Mesendoderm (in vitro differentiated cells): ENCODE results near the gene KIF16B.
"Not testable (repeated sequence)": the region's sequence is repeated elsewhere in the genome, so short reads cannot be mapped to it uniquely, and the experiment has no call there.

Experiments
- DNase-seq: peaks from one replicate; pipeline ENCODE4 v3.0.0; 2013
- H2AK5ac ChIP-seq: 2 replicates; pipeline ENCODE4 v1.6.1; 2013; ENCODE audit warnings: low read length, inconsistent platforms
- H2BK120ac ChIP-seq: 2 replicates; pipeline ENCODE4 v1.6.1; 2013; ENCODE audit warnings: low read depth, mild to moderate bottlenecking, low read length, moderate library complexity, mixed read lengths
- H2BK15ac ChIP-seq: replicated peaks from 2 replicates; pipeline ENCODE4 v1.6.1; 2013; ENCODE audit warnings: low read depth, mild to moderate bottlenecking, moderate library complexity
- H2BK5ac ChIP-seq: 2 replicates; pipeline ENCODE4 v1.6.1; 2013; ENCODE audit warnings: low read length, inconsistent platforms
- H3K18ac ChIP-seq: 2 replicates; pipeline ENCODE4 v1.6.1; 2013; ENCODE audit warnings: mild to moderate bottlenecking, low read length, mixed read lengths
- H3K23ac ChIP-seq: one replicate; pipeline ENCODE4 v1.6.1; 2013; ENCODE audit warnings: low read length
- H3K27ac ChIP-seq: 2 replicates; pipeline ENCODE4 v1.5.1; 2013; ENCODE audit warnings: low read depth, mild to moderate bottlenecking, inconsistent platforms, low read length, moderate library complexity
- H3K27me3 ChIP-seq: 2 replicates; pipeline ENCODE4 v1.6.1; 2013; ENCODE audit warnings: low read length, control low read depth, mild to moderate bottlenecking, inconsistent platforms; ENCODE audit not compliant: insufficient read depth, poor library complexity
- H3K36me3 ChIP-seq: 2 replicates; pipeline ENCODE4 v1.6.1; 2013; ENCODE audit warnings: low read length, inconsistent platforms; ENCODE audit not compliant: control insufficient read depth, insufficient read depth
- H3K4ac ChIP-seq: one replicate; pipeline ENCODE4 v1.6.1; 2013; ENCODE audit warnings: low read depth, mild to moderate bottlenecking, low read length, moderate library complexity
- H3K4me1 ChIP-seq: 2 replicates; pipeline ENCODE4 v1.6.1; 2013; ENCODE audit warnings: low read depth, low read length, inconsistent platforms; ENCODE audit not compliant: control insufficient read depth
- H3K4me2 ChIP-seq: 2 replicates; pipeline ENCODE4 v1.6.1; 2013; ENCODE audit warnings: low read length
- H3K4me3 ChIP-seq: 2 replicates; pipeline ENCODE4 v1.5.1; 2013; ENCODE audit warnings: mild to moderate bottlenecking, low read length
- H3K56ac ChIP-seq: one replicate; pipeline ENCODE4 v1.6.1; 2013; ENCODE audit warnings: low read length
- H3K79me1 ChIP-seq: 2 replicates; pipeline ENCODE4 v1.6.1; 2013; ENCODE audit warnings: low read length, inconsistent platforms
- H3K79me2 ChIP-seq: 2 replicates; pipeline ENCODE4 v1.6.1; 2013; ENCODE audit warnings: mild to moderate bottlenecking, low read length; ENCODE audit not compliant: control insufficient read depth, insufficient read depth
- H3K9ac ChIP-seq: 2 replicates; pipeline ENCODE4 v1.6.1; 2013; ENCODE audit warnings: low read length, inconsistent platforms
- H4K5ac ChIP-seq: one replicate; pipeline ENCODE4 v1.6.1; 2013; ENCODE audit warnings: low read length
- H4K8ac ChIP-seq: one replicate; pipeline ENCODE4 v1.6.1; 2013; ENCODE audit warnings: low read depth, mild to moderate bottlenecking, control low read depth, low read length, moderate library complexity
- WGBS: extraction: QIAGEN DNeasy Blood & Tissue Kit; methylation state at CpG from one replicate; pipeline ENCODE4 v1.1.7; 2013; ENCODE audit warnings: low lambda C conversion rate, missing lambda C conversion rate; ENCODE audit not compliant: insufficient coverage; ENCODE audit errors: extremely low coverage; 5-methylcytosine and 5-hydroxymethylcytosine counted together

The KIF16B gene

DNA sequence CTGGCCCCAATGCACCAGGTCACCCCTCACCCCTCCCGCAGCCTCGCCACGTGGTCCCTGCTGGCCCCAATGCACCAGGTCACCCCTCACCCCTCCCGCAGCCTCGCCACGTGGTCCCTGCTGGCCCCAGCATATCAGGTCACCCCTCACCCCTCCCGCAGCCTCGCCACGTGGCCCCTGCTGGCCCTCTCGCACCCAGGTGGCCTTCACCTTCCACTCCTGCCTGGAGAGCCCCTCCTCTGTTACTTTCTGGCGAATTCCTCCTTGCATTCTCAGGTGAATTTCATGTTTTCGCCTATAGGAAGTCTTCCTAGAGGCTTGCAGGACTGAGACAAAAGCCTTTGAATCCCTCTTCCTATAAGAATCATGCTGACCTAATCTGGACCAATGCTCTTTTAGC is 313.1 kb downstream of the KIF16B start:
- H3K4me2 ChIP-seq, H3K23ac ChIP-seq: not testable (repeated sequence)
- WGBS = no CpG with 5 or more reads among the region's 12 CpGs

DNA sequence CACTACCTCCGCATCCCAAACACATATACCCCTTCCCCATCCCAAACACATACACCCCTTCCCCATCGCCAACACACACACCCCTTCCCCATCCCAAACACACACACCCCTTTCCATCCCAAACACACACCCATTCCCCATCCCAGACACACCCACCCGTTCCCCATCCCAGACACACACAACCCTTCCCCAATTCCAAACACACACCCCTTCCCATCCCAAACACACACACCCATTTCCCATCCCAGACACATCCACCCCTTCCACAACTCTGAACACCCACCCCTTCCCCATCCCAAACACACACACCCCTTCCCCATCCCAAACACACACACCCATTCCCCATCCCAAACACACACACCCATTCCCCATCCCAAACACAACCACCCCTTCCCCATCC is 314.5 kb downstream of the KIF16B start:
- no peak overlapping the region for H3K4me3 ChIP-seq
- H2BK15ac ChIP-seq = no peak overlapping the region
- H4K5ac ChIP-seq = no peak overlapping the region
- H2AK5ac ChIP-seq = no peak overlapping the region
- no peak overlapping the region for H3K27ac ChIP-seq
- H3K18ac ChIP-seq = no peak overlapping the region
- no peak overlapping the region for H3K4ac ChIP-seq
- no peak overlapping the region for H3K56ac ChIP-seq
- no peaks in the 10 kb centered on the region for H3K27me3 ChIP-seq
- no peak overlapping the region for H3K9ac ChIP-seq
- no peaks in the 10 kb centered on the region for H3K79me2 ChIP-seq
- no peak overlapping the region for H3K4me2 ChIP-seq
- no peaks in the 10 kb centered on the region for H3K4me1 ChIP-seq
- no peak overlapping the region for H2BK5ac ChIP-seq
- H4K8ac ChIP-seq = no peak overlapping the region
- no peak overlapping the region for H2BK120ac ChIP-seq
- H3K23ac ChIP-seq = no peak overlapping the region
- no peaks in the 10 kb centered on the region for H3K36me3 ChIP-seq
- no peaks in the 10 kb centered on the region for H3K79me1 ChIP-seq
- WGBS = 100% methylated on average over 3 of the region's 3 CpGs
- no peak for DNase-seq

More for the DNA sequence above, 313.1 kb downstream of the KIF16B start:
- H3K27me3 ChIP-seq, H2AK5ac ChIP-seq, H3K4me3 ChIP-seq, H3K4ac ChIP-seq, H3K4me1 ChIP-seq, H2BK5ac ChIP-seq, H4K8ac ChIP-seq, H2BK120ac ChIP-seq, H3K56ac ChIP-seq, H3K18ac ChIP-seq, H3K79me2 ChIP-seq, H4K5ac ChIP-seq, H3K27ac ChIP-seq, H3K36me3 ChIP-seq, H2BK15ac ChIP-seq, H3K79me1 ChIP-seq, H3K9ac ChIP-seq, DNase-seq: not testable (repeated sequence)

DNA sequence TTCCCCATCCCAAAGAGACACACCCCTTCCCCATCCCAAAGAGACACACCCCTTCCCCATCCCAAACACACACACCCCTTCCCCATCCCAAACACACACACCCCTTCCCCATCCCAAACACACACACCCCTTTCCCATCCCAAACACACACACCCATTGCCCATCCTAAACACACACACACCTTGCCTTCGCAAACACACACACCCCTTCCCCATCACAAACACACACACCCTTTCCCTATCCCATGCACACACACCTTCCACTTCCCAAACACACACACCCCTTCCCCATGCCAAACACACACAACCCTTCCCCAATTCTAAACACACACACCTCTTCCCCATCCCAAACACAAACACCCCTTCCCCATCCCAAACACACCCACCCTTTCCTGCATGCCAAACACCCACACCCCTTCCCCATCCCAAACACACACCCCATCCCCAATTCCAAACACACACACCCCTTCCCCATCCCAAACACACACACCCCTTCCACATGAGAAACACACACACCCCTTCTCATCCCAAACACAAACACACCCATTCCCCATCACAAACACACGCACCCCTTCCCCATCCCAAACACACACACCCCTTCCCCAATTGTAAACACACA is 315.3 kb downstream of the KIF16B start:
- no peak overlapping the region for H4K5ac ChIP-seq
- 100% methylated on average over 2 of the region's 2 CpGs for WGBS
- no peak overlapping the region for H3K23ac ChIP-seq
- no peak overlapping the region for H3K9ac ChIP-seq
- no peak overlapping the region for H4K8ac ChIP-seq
- no peak overlapping the region for H2BK15ac ChIP-seq
- H2BK120ac ChIP-seq = no peak overlapping the region
- no peak overlapping the region for H3K27ac ChIP-seq
- H3K79me2 ChIP-seq = no peaks in the 10 kb centered on the region
- H3K56ac ChIP-seq = no peak overlapping the region
- no peak overlapping the region for H3K4ac ChIP-seq
- H3K18ac ChIP-seq = no peak overlapping the region
- no peak overlapping the region for H3K4me3 ChIP-seq
- H3K36me3 ChIP-seq = no peaks in the 10 kb centered on the region
- DNase-seq = no peak
- H2BK5ac ChIP-seq = no peak overlapping the region
- H3K4me1 ChIP-seq = no peaks in the 10 kb centered on the region
- no peak overlapping the region for H2AK5ac ChIP-seq
- H3K27me3 ChIP-seq = no peaks in the 10 kb centered on the region
- H3K79me1 ChIP-seq = no peaks in the 10 kb centered on the region
- no peak overlapping the region for H3K4me2 ChIP-seq

DNA sequence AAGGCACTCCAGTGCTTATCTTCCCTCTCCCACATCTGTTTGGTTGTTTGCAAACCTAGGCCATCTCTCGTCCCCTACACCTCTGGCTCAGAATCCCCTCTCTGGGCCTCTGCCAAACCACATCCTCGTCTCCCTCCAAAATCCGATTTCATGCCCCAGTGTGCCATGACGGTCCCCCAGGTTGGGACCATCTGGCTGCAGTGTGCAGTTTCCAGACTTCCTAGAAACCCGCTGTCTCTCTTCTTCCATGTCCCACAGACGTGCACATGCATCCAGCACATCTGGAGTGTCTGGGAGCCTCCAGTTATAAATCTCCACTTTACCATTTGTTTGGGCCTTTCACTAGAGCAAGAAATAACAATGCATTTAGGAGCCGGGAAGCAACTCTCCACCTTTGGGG is 316.2 kb downstream of the KIF16B start:
- H3K9ac ChIP-seq = no peak overlapping the region
- no peak overlapping the region for H3K27ac ChIP-seq
- H3K4ac ChIP-seq = no peak overlapping the region
- no peak overlapping the region for H3K23ac ChIP-seq
- H3K4me2 ChIP-seq = no peak overlapping the region
- H3K56ac ChIP-seq = no peak overlapping the region
- no peaks in the 10 kb centered on the region for H3K36me3 ChIP-seq
- no peak overlapping the region for H3K18ac ChIP-seq
- no peak overlapping the region for H2BK15ac ChIP-seq
- H2BK5ac ChIP-seq = no peak overlapping the region
- WGBS = no CpG with 5 or more reads among the region's 7 CpGs
- H3K79me2 ChIP-seq = no peaks in the 10 kb centered on the region
- no peak for DNase-seq
- H3K27me3 ChIP-seq = no peaks in the 10 kb centered on the region
- no peak overlapping the region for H2BK120ac ChIP-seq
- no peaks in the 10 kb centered on the region for H3K79me1 ChIP-seq
- no peaks in the 10 kb centered on the region for H3K4me1 ChIP-seq
- H4K5ac ChIP-seq = no peak overlapping the region
- no peak overlapping the region for H4K8ac ChIP-seq
- H2AK5ac ChIP-seq = no peak overlapping the region
- no peak overlapping the region for H3K4me3 ChIP-seq

DNA sequence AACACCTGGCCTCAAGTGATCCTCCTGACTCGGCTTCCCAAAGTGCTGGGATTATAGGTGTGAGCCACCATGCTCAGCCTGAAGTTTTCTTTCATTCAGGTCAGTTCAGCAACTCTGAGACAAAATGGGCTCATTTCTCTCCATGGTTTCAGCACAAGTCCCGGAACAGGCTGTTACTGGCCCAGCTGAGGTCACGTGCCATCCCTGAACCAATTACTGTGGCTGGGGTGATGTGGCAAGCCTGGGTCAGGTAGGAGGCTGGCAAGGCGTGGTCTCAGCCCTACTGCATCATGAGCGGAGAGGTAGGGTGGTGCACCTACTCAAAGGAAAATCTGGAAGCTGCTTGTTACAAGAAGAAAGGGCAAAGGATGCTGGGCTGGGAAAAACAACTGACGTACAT is 326.4 kb downstream of the KIF16B start:
- WGBS = no CpG with 5 or more reads among the region's 6 CpGs
- no peaks in the 10 kb centered on the region for H3K4me1 ChIP-seq
- H2BK15ac ChIP-seq = no peak overlapping the region
- H3K79me1 ChIP-seq = no peaks in the 10 kb centered on the region
- H2AK5ac ChIP-seq = no peak overlapping the region
- H2BK5ac ChIP-seq = no peak overlapping the region
- H3K4me2 ChIP-seq = no peak overlapping the region
- H2BK120ac ChIP-seq = no peak overlapping the region
- no peaks in the 10 kb centered on the region for H3K36me3 ChIP-seq
- no peak overlapping the region for H3K56ac ChIP-seq
- no peak overlapping the region for H4K5ac ChIP-seq
- no peak overlapping the region for H3K4ac ChIP-seq
- H3K79me2 ChIP-seq = no peaks in the 10 kb centered on the region
- DNase-seq = no peak
- H3K4me3 ChIP-seq = no peak overlapping the region
- no peaks in the 10 kb centered on the region for H3K27me3 ChIP-seq
- no peak overlapping the region for H3K9ac ChIP-seq
- H3K23ac ChIP-seq = no peak overlapping the region
- no peak overlapping the region for H3K18ac ChIP-seq
- no peak overlapping the region for H3K27ac ChIP-seq
- no peak overlapping the region for H4K8ac ChIP-seq

DNA sequence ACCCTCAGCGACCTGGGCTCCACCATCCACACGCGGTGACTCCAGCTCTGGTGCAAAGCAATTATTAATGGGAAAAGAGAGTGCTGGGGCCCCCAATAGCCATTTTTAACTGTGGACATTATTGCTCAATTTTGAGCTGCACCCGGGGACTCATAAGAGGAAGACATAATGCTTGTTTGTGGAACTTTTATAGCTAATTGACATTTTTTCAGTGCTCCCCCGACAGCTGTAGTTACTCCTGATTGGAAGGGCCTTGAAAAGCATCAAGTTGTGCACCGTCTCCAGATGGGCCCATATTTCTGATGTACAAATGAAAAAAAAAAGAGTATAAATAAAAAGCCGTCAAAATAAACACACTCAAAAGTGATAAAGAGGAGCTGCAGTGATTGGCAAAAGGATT is 327.0 kb downstream of the KIF16B start:
- Histone ChIP-seq H3K18ac (no peak overlapping the region), H4K5ac (no peak overlapping the region), H2BK120ac (no peak overlapping the region), H4K8ac (no peak overlapping the region), H2BK15ac (no peak overlapping the region), H2AK5ac (no peak overlapping the region), H2BK5ac (no peak overlapping the region), H3K4me3 (no peak overlapping the region), H3K4me2 (no peak overlapping the region), H3K4me1 (no peaks in the 10 kb centered on the region), H3K27ac (no peak overlapping the region), H3K23ac (no peak overlapping the region), H3K4ac (no peak overlapping the region), H3K79me1 (no peaks in the 10 kb centered on the region), H3K56ac (no peak overlapping the region), H3K9ac (no peak overlapping the region), H3K27me3 (no peaks in the 10 kb centered on the region), H3K79me2 (no peaks in the 10 kb centered on the region), H3K36me3 (no peaks in the 10 kb centered on the region)
- DNase-seq = no peak
- no CpG with 5 or more reads among the region's 7 CpGs for WGBS
